Adrenal gland (tissue), 12 donors: ENCODE results near the gene OGFOD1. TPM values are rescaled to one million over a fixed set of nuclear protein-coding genes. Genes with fewer than 3 reads are reported as not detected.
A peak's percentile ranks its signal among the peaks of the same experiment; 100 is the strongest.

Experiments
- DNase-seq, 7 donors: peaks; one replicate each; pipeline ENCODE4 v3.0.0-alpha.2; 2019 to 2020
- H3K27ac ChIP-seq, 5 donors: fragments of 200-600 bp; sonication (generic) in 4 of 5; 1 replicate in 3 of 5; 2 replicates in 2 of 5; pipeline versions ENCODE4 v1.5.1 to v1.8.0; 2016 to 2020; ENCODE audit warnings: mild to moderate bottlenecking in 1 of 5
- H3K27me3 ChIP-seq: fragments of 200-600 bp; 2 replicates; pipeline ENCODE4 v1.8.0; 2021
- H3K36me3 ChIP-seq, 2 donors: fragments of 200-600 bp; replicated peaks in 1 of 2; 1 replicate in 1 of 2; 2 replicates in 1 of 2; pipeline versions ENCODE4 v1.5.1 to v1.8.0; 2018 to 2022
- H3K4me1 ChIP-seq, 2 donors: fragments of 200-600 bp; replicated peaks in 1 of 2; 1 replicate in 1 of 2; 2 replicates in 1 of 2; pipeline versions ENCODE4 v1.5.1 to v1.8.0; 2018 to 2021
- H3K4me3 ChIP-seq, 4 donors: fragments of 200-600 bp; sonication (generic) in 3 of 4; one replicate each; pipeline ENCODE4 v1.5.1; 2016 to 2018
- H3K9me3 ChIP-seq, 3 donors: fragments of 200-600 bp; sonication (generic) in 1 of 3; replicated peaks in 1 of 3; 1 replicate in 2 of 3; 2 replicates in 1 of 3; pipeline versions ENCODE4 v1.5.1 to v1.8.0; 2016 to 2021
- CTCF ChIP-seq, 6 experiments: fragments of 450-650 bp in 4 of 6; fragments of 200-600 bp in 2 of 6; sonication (generic) in 1 of 6; IDR thresholded peaks; 1 replicate in 5 of 6; 2 replicates in 1 of 6; pipeline versions ENCODE4 v1.5.1 to v1.8.0; 2016 to 2021; ENCODE audit warnings: antibody characterized with exemption in 6 of 6, mild to moderate bottlenecking in 2 of 6, moderate library complexity in 1 of 6
- POLR2A ChIP-seq, 2 donors: fragments of 450-650 bp; IDR thresholded peaks; one replicate each; pipeline ENCODE4 v1.6.1; 2017; ENCODE audit warnings: antibody characterized with exemption in 2 of 2, mild to moderate bottlenecking in 2 of 2, moderate library complexity in 1 of 2
- WGBS, 4 donors: extraction: QIAGEN DNeasy Blood & Tissue Kit in 2 of 4; methylation state at CpG; one replicate each; pipeline versions ENCODE4 v1.1.5 to v1.1.7; 2013 to 2017; 5-methylcytosine and 5-hydroxymethylcytosine counted together
- intact Hi-C, 2 donors: fragments of 100-400 bp; cut with DNase I; formaldehyde crosslinking; loops; one replicate each; pipeline versions ENCODE4 v1.14.1 to v1.15.0; 2022 to 2023
- polyA plus RNA-seq, 3 donors: library from polyadenylated mRNA; stranded (reverse); fragments of 200-250 nt in 2 of 3; fragments of 350-450 nt in 1 of 3; fragmentation: Illumina TruSeq in 1 of 3; extraction: RNeasy Lipid Tissue Mini Kit (QIAGEN cat#74804) in 1 of 3; gene quantifications; one replicate each; pipeline ENCODE4 v1.2.3, GENCODE V29; 2013 to 2014
- total RNA-seq, 9 donors: library from RNA; depleted of rRNA in 4 of 9; stranded (reverse); fragments of >200 nt in 4 of 9; fragments of 120-200 nt in 1 of 9; fragmentation: NEBNext Ultra II Directional in 1 of 9; extraction: Animal tissue kit (Norgen Biotek cat#: 25700) in 1 of 9; gene quantifications; one replicate each; pipeline versions ENCODE4 v1.1.0 to v1.2.4, GENCODE V29; 2013 to 2023
- donor health status: healthy with polysubstance abuse.
- donor health status: Bipolar disorder and iron deficiency.
- donor health status: DM: yes; HTN: yes; CAD: no.
- donor health status: DM: no; HTN: no; CAD: no.
- donor health status: DM: no; HTN: no; CAD: no.
- donor health status: DM: yes; HTN: yes; CAD: no.

The OGFOD1 gene
- total and polyA plus RNA-seq, 12 donors, result 9.2 to 183 (median 53.5) TPM

- no peaks in the 10 kb centered on the region for H3K9me3 ChIP-seq
- H3K4me1 ChIP-seq, result peaks cover 23 to 26% of the 10 kb centered on the region in 2 donors
- H3K27me3 ChIP-seq, result no peaks in the 10 kb centered on the region
- TF ChIP-seq POLR2A (IDR thresholded peaks at IDR 0.05) (no peak), CTCF (IDR thresholded peaks at IDR 0.05) (no peak)
- no peaks in the 10 kb centered on the region for H3K36me3 ChIP-seq
- intact Hi-C loops, result no loop called here
- H3K4me3 ChIP-seq, result no peak overlapping the region
- 91 to 92% (median 91%) methylated on average over 4 of the region's 4 CpGs for WGBS, 4 donors
- no peak for DNase-seq
- H3K27ac ChIP-seq, result peak overlapping the region in 2 of 5 donors; percentile 85 to 97
Measured at GRCh38 chr16:56426585-56426984, 24.8 kb upstream of the OGFOD1 start.

GRCh38 chr16:56428091-56428490 lies 23.3 kb upstream of the OGFOD1 start:
- no peak for TF ChIP-seq CTCF (IDR thresholded peaks at IDR 0.05)
- TF ChIP-seq POLR2A (IDR thresholded peaks at IDR 0.05), result no peak
- intact Hi-C loops, result no loop called here
- Histone ChIP-seq H3K4me3 (no peak overlapping the region), H3K36me3 (peaks cover 0 to 2% of the 10 kb centered on the region in 2 donors), H3K27ac (no peak overlapping the region), H3K27me3 (no peaks in the 10 kb centered on the region), H3K4me1 (peaks cover 10 to 11% of the 10 kb centered on the region in 2 donors), H3K9me3 (no peaks in the 10 kb centered on the region)
- no peak for DNase-seq
- WGBS, 4 donors, result 61 to 89% (median 82%) methylated on average over 1 of the region's 1 CpG

DNA sequence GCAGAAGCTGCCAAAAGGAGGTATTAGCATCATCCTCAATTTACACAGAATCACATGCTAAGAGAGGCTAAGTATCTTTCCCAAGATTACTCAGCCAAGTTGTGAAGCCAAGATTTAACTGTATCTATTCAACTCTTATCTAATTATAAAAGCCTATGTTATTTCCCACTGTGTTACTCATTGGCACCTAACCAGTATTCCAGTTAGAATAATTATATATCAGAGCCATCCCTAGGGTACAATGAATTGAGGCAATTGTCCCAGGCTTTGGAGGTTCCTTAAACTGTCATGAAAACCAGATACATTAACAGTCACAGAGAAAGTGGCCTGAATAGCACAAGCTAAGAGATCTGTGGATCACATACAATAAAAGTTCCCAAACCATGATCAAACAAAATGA lies 15.1 kb upstream of the OGFOD1 start:
- intact Hi-C loops, result no loop called here
- peaks cover 0 to 42% of the 10 kb centered on the region in 2 donors for H3K36me3 ChIP-seq
- no peak for DNase-seq
- H3K4me3 ChIP-seq, result no peak overlapping the region
- TF ChIP-seq CTCF (IDR thresholded peaks at IDR 0.05), result no peak
- TF ChIP-seq POLR2A (IDR thresholded peaks at IDR 0.05), result no peak
- H3K4me1 ChIP-seq, result no peaks in the 10 kb centered on the region
- no peaks in the 10 kb centered on the region for H3K9me3 ChIP-seq
- H3K27me3 ChIP-seq, result no peaks in the 10 kb centered on the region
- H3K27ac ChIP-seq, result no peak overlapping the region

DNA sequence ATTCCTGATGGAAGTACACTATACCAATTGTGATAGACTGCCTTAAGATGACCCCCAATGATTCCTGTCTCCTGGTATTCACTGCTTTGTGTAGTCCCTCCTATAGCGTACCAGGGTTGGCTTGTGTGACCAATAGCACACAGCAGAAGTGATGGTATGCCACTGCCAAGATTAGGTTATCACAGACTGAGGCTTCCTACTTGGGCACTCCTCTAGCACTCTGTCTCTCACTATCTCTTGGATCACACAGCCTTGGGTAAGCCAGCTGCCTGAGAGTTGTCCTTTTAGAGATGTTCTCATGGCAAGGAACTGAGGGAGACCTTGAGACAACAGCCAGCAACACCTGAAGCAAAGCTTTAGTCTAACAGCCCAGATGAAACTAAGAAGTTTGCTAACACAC lies 13.3 kb upstream of the OGFOD1 start:
- H3K27me3 ChIP-seq, result no peaks in the 10 kb centered on the region
- H3K9me3 ChIP-seq, result no peaks in the 10 kb centered on the region
- no peak for TF ChIP-seq CTCF (IDR thresholded peaks at IDR 0.05)
- no peak for TF ChIP-seq POLR2A (IDR thresholded peaks at IDR 0.05)
- no peak overlapping the region for H3K27ac ChIP-seq
- DNase-seq, result no peak
- no peaks in the 10 kb centered on the region for H3K4me1 ChIP-seq
- no peak overlapping the region for H3K4me3 ChIP-seq
- WGBS, 4 donors, result 91 to 100% (median 100%) methylated on average over 1 of the region's 1 CpG
- peaks cover 0 to 45% of the 10 kb centered on the region in 2 donors for H3K36me3 ChIP-seq
- intact Hi-C loops, result no loop called here
